ENCODE data around the gene DGKZ. TPM values are rescaled to one million over a fixed set of nuclear protein-coding genes. Genes with fewer than 3 reads are reported as not detected.

The DGKZ gene
- polyA plus RNA-seq, 3 donors = 38.3 to 39.8 (median 38.9) TPM

DNA sequence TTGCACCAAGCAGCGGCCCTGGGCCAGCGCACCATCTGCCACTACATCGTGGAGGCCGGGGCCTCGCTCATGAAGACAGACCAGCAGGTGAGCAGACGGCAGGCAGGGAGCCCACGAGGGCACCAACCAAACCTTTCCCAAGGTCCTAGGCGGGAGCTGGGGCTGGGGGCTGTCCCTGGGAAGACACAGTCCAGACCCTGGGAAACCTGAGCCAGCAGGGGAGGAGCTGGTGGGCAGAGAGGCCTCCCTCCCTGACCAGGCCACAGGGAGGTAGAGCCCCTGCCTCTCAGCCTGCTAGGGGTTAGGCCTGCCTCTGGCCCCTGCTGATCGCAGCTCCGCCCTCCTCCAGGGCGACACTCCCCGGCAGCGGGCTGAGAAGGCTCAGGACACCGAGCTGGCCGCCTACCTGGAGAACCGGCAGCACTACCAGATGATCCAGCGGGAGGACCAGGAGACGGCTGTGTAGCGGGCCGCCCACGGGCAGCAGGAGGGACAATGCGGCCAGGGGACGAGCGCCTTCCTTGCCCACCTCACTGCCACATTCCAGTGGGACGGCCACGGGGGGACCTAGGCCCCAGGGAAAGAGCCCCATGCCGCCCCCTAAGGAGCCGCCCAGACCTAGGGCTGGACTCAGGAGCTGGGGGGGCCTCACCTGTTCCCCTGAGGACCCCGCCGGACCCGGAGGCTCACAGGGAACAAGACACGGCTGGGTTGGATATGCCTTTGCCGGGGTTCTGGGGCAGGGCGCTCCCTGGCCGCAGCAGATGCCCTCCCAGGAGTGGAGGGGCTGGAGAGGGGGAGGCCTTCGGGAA lies 32.4 kb downstream of the DGKZ start:
- DNase-seq = peak; percentile 83

DNA sequence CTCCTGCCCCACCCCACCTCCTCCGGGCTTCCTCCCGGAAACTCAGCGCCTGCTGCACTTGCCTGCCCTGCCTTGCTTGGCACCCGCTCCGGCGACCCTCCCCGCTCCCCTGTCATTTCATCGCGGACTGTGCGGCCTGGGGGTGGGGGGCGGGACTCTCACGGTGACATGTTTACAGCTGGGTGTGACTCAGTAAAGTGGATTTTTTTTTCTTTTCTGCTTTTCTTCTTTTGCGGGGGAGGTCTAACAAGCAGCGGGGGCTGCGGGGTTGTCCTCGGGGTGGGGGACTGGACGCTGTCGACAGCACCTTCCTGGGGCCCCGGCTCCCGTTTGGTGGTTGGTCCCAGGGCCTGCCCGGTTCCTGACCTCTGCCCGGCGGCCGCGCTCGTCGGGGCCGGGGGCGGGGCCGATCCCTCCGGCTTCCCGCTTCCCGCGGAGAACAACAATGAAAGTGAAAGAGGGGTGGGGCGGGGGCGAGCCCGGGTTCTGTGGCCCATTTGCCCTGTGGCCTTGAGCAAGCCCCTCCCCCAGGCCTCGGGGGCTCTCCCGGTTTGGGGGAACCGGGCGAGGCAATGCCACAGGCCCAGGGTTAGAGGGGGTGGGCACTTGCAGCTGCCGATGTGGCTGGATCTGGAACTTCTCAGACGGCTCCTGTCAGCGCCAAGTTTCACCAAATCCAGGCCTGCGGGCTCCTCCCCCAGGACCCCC lies 33.2 kb downstream of the DGKZ start:
- DNase-seq = no peak

DNA sequence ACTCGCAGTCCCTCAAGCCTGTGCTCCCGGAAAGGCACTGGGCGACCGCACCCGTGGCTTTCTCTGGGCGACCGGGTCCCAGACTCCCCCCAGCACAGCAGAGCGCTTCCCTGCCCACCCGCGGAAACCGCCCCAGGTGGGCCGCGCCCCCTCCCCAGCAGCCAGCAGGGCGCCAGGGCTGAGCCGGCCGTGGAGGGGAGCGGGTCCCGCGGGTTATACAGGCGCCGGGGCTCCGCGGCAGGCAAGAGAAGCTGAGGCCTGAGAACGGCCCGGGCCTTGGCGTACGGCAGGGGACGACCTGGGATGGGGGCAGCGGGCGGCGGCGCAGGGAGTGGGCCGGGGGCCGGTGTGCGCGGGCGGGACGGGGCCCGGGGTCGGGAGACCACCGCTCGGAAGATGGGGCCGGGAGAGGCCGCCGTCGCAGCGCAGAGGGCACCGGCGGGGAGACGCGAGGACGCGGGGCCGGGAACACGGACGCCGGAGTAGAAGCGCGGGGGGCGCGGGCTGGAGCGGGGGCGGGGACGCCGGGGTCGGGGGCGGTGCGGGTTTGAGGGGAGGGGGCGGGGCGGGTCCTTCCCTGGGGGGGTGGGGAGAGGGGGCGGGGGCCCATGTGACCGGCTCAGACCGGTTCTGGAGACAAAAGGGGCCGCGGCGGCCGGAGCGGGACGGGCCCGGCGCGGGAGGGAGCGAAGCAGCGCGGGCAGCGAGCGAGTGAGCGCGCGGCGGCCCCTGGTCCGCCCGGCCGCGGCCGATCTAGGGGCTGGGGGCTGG lies 34.0 kb downstream of the DGKZ start, which contains the start of gene MDK:
Gene MDK (plus strand): TSS at position 622 of the 771 bp plus-strand sequence. CDS start 389 bp downstream, outside the sequence.
- no peak for DNase-seq

DNA sequence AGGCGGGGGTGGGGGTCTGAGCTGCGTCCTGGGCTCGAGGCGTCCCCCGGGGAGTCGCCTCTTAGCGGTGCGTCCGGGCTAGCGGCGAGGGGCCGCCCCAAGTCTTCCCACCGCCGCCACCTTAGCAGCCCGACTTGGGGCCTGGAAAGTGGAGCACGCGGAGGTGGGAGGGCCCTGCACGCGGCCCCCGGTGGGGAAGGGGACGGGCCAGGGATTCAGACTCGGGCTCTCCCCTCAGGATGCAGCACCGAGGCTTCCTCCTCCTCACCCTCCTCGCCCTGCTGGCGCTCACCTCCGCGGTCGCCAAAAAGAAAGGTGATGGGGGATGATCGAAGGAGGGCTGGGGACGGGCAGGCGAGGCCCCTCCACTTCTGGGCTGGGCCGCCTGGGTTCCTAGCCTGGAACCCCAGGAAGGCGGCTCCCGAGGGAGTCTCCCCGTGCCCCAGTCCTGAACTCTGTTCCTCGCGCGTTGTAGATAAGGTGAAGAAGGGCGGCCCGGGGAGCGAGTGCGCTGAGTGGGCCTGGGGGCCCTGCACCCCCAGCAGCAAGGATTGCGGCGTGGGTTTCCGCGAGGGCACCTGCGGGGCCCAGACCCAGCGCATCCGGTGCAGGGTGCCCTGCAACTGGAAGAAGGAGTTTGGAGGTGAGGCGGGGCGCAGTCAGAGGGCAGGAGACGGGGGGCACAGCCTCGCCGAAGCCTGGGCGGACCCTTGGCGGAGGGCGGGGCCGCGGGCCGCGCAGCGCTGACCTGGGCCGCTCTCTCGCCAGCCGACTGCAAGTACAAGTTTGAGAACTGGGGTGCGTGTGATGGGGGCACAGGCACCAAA lies 34.8 kb downstream of the DGKZ start:
- DNase-seq = no peak

DNA sequence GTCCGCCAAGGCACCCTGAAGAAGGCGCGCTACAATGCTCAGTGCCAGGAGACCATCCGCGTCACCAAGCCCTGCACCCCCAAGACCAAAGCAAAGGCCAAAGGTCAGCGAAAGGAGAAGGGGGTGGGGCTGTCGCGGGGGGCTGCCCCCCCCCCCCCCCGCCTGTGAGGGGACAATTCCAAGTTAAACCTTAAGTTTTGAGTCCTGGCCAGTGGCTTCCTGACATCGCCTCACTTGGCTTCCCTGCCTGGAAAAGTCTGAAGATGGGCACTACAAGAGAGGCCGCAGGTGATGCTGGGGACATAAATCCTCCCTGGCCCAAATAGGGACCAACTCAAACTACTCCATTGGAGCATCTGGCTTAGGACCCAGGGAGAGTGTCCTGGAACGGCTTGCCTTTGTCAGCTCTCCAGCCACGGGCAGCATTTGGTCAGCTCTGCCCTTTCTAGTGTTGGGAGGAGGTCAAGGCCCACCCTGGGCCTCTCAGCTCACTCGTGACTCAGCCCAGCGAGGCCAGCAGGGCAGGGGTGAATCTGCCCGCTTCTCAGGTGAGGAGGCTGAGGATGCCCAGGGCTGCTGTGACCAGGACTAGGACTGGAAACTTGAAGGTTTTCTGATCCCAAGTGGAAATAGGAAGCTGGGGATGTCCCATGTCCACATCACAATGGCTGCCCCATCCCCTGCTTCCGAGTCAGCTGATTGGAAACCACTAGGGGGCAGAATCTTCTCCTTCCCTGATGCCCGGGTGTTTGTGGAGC lies 35.6 kb downstream of the DGKZ start:
- no peak for DNase-seq

DNA sequence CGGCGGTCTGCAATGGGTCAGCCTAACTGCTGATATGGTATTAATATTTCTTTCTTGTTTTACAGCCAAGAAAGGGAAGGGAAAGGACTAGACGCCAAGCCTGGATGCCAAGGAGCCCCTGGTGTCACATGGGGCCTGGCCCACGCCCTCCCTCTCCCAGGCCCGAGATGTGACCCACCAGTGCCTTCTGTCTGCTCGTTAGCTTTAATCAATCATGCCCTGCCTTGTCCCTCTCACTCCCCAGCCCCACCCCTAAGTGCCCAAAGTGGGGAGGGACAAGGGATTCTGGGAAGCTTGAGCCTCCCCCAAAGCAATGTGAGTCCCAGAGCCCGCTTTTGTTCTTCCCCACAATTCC lies 36.1 kb downstream of the DGKZ start:
- no peak for DNase-seq

DNA sequence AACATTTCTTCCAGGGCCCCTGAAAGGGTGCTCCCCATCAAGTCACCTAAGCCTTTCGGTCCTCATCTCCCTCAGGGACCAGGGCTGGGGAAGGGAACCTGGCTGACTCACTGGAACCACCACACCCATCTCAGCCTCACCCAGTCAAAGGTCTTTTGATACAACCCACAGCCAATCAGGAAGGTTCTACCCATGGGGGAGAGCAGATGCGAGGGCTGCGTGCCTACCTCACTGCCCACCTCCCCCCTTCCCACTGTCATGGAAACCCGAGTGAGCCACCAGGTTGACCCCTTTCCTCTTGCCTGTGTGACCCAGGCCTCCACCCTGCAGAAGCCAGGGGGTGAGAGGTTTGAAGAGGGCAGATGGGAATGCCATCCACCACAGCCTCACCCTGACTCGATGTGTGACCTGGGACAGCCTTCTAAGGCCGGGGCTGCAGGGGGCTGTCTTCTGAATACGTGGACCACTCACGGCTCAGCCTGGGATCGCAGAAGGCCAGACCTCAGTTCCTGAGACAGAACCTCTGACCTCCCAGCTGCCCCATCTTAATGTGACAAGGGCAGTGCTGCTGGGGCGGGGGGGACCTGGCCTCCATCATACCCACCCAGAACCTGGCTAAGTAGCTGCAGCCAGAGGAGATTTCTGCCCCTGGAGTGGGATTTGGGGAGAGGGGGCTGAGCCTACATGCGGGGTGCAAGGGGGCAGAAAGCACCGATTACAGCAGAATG lies 36.9 kb downstream of the DGKZ start:
- no peak for DNase-seq

DNA sequence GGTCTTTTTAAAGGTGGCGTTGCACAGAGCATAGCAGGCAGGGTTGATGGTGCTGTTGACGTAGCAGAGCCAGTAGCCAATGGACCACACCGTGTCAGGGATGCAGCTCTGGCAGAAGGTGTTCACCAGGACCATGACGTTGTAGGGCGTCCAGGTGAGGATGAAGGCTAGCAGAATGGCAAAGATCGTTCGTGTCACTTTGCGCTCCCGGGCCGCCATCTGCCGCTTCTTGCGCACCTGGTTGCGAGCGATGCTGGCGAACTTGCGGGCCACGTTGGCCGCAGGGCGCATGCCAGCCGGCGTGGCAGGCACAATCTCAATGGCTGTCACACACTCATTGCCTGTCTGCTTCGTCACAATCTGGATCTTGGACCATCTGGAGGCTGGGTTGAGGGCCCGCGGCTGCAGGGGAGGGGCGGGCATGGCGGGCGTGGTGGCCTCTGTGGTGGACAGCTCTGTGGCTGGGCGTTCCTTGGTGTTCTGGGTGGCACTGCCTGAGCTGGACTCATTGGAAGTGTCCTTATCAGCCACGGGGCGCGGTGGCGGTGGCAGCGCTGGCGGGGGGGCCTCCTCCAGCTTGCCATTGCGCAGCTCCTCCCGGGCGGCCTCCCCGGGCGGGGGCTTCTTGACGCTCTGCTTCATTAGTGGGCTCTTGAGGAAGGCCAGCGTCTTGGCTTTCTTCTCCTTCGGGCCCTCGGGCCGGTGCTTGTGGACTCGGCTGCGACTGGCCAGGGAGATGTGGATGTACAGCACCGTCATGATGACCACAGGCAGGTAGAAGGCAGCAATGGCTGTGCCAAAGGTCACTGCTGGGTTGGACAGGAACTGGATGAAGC lies 38.1 kb downstream of the DGKZ start:
- DNase-seq = no peak

DNA sequence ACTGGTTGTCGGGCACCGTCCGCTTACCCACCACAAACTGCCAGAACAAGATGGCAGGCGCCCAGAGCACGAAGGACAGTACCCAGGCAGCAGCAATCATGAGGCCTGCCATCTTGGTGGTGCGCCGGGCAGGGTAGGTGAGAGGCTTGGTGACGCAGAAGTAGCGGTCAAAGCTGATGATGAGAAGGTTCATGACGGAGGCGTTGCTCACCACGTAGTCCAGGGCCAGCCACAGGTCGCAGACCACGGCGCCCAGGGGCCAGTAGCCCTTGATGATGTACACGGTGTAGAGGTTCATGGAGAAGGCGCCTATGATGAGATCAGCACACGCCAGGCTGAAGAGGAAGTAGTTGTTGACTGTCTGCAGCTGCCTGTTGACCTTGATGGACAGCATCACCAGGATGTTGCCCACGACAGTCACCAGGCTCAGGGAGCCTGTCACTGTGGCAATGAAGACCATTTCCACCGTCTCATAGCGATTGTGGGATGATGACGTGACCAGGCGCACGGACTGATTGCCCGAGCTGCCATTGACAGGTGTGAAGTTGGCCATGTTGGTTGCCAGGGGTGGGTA lies 38.8 kb downstream of the DGKZ start:
- no peak for DNase-seq

DNA sequence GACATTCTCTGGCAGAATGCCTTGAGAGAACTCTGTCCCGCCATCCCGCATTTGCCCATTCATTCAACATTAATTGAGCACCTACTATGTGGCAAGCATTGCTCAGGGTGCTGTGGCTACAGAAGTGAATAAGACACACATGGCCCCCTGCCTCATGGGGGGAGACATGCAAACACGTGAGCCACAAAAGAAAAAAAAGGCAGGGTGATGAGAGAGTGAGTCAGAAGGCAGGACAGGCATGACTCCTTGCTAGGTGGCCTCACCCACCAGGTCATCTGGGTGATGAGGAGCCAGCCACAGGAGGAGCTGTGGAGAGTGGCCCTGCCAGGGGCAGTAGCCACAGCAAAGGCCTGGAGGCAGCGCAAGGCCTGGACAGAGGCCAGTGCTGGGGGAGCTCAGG lies 39.4 kb downstream of the DGKZ start:
- no peak for DNase-seq

DNA sequence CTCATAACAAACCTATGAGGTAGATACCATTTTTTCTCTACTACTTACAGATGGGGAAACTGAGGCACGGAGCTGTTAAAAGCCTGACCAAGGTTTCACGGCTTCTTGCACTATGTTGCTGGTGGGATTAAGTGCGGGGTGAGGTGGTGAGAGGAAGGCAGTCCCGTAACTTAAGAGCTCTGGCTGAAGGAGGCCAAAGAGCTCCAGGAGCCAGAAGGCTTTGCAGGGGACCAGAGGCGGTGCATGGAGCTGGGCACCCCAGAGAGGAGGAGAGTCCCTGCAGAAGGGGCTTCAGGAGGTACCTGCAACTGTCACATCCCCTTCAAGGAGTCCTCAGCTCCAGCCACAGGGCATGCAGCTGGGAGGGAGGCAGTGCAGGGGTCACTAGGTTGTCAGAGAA lies 40.2 kb downstream of the DGKZ start:
- DNase-seq = no peak

DNA sequence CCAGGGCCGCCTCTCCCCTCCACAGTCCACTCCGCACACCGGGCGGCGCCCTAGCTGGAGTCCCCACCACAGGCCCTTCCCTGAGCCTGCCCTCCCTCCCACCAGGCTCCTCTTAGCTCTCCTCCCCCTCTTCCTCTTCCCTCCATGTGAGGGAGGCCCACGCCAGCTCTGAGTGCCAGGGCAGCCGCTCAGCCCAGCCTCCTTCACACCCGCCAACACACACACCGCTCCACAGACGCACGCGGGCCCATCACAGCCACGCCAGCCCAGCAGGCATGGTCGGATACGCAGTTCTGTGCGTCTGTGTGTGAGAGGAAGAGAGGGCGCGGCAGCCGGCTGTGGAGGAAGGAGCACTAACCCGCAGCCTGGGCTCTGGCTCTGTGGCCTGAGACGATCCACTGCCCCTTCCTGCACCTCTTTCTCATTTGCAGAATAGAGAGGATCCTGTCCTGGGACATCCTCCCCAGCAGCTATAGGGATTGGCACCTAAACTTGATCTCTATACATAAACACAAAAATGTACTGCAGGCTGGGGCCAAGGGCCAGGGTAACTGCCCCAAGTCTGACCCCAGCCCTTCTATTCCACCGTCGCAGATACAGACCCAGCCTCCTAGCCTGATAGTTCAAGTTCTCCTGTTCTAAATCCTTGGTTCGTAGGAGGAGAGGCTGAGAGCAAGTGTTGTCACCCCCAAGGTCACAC lies 40.8 kb downstream of the DGKZ start:
- DNase-seq = no peak

DNA sequence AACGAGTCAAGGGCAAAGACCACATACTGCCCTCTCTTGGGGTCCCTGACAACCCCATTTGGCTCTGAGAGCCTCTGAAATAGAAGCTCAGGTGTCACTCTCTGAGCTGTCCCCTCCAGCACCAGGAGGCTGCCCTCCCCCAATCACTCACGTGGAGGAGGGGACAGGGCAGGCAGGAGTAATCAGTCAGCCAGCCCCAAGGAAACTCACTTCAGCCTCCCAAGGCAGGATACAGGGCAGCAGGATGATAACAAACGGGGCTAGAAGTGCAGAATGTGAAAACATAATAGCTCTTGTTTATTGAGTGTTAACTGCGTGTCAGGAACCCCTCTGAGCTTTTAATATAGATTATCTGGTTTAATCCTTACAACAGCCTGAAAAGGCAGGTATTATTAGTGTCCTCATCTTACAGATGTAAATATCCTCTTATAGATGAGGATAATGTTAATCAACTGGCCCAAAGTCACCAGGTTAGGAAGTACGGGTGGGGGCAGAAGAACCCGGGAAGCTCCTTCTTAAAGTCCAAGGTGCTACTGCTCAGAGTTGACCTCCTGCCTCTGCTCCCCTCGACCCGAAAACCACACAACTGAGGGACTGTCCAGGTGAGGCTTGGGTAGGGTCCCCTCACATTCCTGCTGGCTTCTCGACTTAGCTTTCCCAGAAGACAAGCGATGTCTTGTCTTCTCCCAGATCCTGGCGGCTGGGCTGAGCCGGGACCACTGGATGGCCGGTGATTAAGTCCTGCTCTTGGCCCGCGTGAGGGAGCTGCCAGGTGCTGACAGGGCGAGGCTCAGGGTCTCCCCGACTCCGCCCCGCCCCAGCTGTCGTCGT lies 41.6 kb downstream of the DGKZ start:
- DNase-seq = no peak

DNA sequence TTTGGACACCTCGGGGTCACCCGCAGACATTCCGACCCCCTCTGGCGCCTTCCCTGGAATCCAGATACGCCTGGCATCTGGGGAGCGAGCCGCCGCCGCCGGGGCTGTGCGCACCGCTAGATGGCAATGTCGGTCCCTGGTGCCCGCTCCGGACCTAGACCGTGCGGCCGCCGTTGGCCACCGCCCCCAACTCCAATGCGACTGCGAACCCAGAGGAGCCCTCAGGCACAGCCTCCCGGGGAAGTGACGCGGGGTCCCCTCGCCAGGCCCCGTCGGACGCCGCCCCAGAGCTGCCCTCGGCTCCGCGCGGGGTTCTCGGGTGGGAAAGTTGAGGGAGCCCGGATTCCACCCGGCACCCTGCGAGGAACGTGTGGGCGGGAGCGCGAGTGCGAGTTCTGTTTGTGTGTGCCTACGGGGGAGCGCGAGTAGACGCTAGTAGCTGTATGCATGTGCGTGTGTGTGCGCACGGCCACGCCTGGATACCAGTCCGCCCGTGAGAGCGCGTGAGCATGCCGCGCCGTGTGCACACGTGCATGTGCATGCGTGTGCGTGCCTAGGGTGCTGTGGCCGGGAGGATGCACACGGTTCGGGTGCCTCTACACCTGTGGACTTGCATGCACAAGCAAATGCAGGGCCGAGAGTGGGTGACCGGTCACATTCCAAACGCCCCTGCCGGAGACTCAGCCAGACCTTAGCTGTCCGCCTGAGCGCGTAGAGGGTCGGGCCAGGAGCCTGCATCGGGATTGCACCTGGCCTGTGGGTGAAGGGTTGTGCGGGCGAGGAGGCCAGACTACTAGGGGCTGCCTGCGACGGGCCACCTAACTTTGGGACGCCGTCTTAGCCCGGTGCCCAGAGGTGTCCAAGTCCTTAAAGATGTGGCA lies 42.4 kb downstream of the DGKZ start:
- DNase-seq = no peak

DNA sequence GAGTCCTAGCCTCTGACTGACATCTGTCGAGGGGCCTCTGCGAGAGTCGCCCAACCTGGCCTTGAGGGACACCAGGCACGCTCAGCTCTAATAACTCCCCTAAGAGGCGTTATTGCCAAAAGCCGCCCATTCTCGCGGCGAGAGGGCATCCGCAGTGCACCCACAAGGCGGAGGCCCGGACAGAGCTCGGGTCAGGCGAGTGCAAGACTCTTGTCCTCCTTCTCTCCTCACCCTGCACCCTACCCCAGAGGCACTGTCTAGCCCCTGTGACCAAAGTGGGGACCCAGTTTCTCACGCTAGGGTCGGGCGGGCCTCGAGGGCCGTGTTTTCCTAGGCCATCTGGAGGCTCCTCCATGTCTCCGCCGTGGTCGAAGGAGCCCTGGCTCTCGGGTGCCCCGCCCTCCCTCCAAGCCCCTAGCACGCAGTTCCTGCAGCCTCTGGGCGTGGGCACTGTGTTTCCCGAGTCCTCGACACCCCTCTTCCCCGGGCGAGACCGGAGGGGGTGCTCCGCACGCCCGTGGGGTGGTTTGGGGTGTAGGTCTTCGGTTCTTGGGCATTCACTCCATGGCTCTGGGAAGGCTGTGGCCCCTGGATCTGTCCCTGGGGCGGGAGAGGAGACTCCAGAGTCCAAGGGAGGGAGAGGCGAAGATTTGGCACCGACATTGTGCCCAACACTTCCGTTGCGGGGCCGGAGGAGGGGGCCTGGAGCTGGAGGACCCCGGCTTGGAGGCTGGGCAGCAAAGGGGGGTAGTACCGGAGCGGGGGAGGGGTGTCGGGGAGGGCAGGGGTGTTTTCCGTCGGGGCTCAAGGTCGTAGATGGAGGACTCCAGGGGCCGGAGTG lies 43.3 kb downstream of the DGKZ start:
- DNase-seq = no peak
